Esophagus squamous epithelium (tissue), 4 donors: ENCODE results near the gene HDGFL2.

Experiments used
- POLR2A ChIP-seq, 4 donors: fragments of 450-650 bp; IDR thresholded peaks; one replicate each; pipeline ENCODE4 v1.6.1; 2017; ENCODE audit warnings: antibody characterized with exemption in 4 of 4, mild to moderate bottlenecking in 4 of 4, moderate library complexity in 3 of 4
- TF ChIP-seq, protein P1 (sequence below), 6 experiments: fragments of 450-650 bp in 4 of 6; fragments of 200-600 bp in 2 of 6; sonication (generic) in 2 of 6; IDR thresholded peaks; one replicate each; pipeline ENCODE4 v1.5.1; 2016 to 2019; ENCODE audit warnings: antibody characterized with exemption in 6 of 6, mild to moderate bottlenecking in 4 of 6, moderate library complexity in 4 of 6

DNA sequence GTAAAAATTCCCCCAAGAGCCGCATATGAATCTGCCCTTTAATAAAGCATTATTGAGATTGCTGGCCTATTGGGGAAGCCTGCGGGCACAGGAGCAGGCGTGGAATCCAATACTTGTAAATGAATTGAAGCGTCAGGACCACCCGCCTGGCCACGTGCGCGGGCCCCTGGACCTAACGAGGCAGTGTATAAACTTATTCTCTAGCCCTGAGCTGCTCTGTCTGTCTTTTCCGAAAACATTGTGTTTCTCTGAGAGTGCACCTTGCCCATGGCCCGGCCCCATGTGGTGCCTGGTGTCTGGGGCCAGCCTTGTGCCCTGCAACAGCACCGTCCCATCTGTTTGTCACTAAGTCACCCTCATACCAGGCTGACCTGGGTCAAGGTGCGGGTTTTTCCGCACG, 28.9 kb upstream of the HDGFL2 start:
- TF ChIP-seq, protein P1, sequence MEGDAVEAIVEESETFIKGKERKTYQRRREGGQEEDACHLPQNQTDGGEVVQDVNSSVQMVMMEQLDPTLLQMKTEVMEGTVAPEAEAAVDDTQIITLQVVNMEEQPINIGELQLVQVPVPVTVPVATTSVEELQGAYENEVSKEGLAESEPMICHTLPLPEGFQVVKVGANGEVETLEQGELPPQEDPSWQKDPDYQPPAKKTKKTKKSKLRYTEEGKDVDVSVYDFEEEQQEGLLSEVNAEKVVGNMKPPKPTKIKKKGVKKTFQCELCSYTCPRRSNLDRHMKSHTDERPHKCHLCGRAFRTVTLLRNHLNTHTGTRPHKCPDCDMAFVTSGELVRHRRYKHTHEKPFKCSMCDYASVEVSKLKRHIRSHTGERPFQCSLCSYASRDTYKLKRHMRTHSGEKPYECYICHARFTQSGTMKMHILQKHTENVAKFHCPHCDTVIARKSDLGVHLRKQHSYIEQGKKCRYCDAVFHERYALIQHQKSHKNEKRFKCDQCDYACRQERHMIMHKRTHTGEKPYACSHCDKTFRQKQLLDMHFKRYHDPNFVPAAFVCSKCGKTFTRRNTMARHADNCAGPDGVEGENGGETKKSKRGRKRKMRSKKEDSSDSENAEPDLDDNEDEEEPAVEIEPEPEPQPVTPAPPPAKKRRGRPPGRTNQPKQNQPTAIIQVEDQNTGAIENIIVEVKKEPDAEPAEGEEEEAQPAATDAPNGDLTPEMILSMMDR (IDR thresholded peaks at IDR 0.05) = no peak
- TF ChIP-seq POLR2A (IDR thresholded peaks at IDR 0.05) = no peak
